HL-60 (cell line): ENCODE results near the gene UBP1.
"Not testable (repeated sequence)": the region's sequence is repeated elsewhere in the genome, so short reads cannot be mapped to it uniquely, and the experiment has no call there.

Experiments
- DNase-seq, 2 experiments: peaks; one replicate each; pipeline ENCODE4 v3.0.0-alpha.2; 2010 to 2020; ENCODE audit warnings: low read depth in 1 of 2, low spot score in 1 of 2
- H3K27ac ChIP-seq: fragments of 250-450 bp; sonication (Bioruptor Pico); replicated peaks from 2 replicates; pipeline ENCODE4 v1.5.1; 2020; ENCODE audit warnings: mild to moderate bottlenecking, moderate library complexity
- H3K27me3 ChIP-seq: fragments of 250-450 bp; sonication (Bioruptor Pico); 2 replicates; pipeline ENCODE4 v1.5.1; 2021; ENCODE audit warnings: mild to moderate bottlenecking, moderate library complexity; ENCODE audit not compliant: insufficient read depth, poor library complexity, severe bottlenecking
- H3K4me3 ChIP-seq: replicated peaks from 2 replicates; pipeline ENCODE4 v1.5.1; 2011; ENCODE audit warnings: mild to moderate bottlenecking, control low read depth, low read length; ENCODE audit not compliant: insufficient read depth
- GABPA ChIP-seq: IDR thresholded peaks from 2 replicates; pipeline ENCODE4 v1.6.1; 2012; ENCODE audit warnings: low read depth
- POLR2AphosphoS5 ChIP-seq: IDR thresholded peaks from 2 replicates; pipeline ENCODE4 v1.6.1; 2012; ENCODE audit warnings: low read depth
- SPI1 ChIP-seq: IDR thresholded peaks from 2 replicates; pipeline ENCODE4 v1.6.1; 2012; ENCODE audit warnings: low read depth, mild to moderate bottlenecking, borderline replicate concordance
- TF ChIP-seq, protein P1 (sequence below): IDR thresholded peaks from 2 replicates; pipeline ENCODE4 v1.6.1; 2012; ENCODE audit warnings: low read depth; ENCODE audit not compliant: insufficient replicate concordance
- TF ChIP-seq, protein P2 (sequence below): IDR thresholded peaks from one replicate; pipeline ENCODE4 v1.5.1; 2011; ENCODE audit warnings: low read length, control low read depth, inconsistent platforms; ENCODE audit not compliant: insufficient read depth

Gene UBP1

DNA sequence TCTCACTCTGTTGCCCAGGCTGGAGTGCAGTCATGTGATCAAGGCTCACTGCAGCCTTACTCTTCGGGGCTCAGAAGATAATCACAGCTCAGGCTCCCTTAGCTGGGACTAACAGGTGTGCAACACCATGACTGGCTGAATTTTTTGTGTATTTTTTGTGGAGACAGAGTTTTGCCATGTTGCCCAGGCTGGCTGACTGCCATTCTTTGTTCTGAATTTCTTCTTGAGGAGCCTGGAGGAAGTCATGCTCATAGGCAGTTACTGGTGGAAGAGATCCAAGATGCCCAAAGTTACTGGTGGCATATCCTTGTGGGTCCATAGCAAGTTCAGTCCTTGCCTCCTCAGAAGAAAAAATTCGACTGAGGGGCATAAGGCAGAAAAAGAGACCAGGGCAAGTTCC lies 16.6 kb upstream of the UBP1 start:
- no peak overlapping the region for H3K4me3 ChIP-seq
- H3K27me3 ChIP-seq: no peaks in the 10 kb centered on the region
- no peak overlapping the region for H3K27ac ChIP-seq
- DNase-seq: no peak
- TF ChIP-seq POLR2AphosphoS5 (no peak), SPI1 (no peak), GABPA (no peak)
- TF ChIP-seq, protein P1, sequence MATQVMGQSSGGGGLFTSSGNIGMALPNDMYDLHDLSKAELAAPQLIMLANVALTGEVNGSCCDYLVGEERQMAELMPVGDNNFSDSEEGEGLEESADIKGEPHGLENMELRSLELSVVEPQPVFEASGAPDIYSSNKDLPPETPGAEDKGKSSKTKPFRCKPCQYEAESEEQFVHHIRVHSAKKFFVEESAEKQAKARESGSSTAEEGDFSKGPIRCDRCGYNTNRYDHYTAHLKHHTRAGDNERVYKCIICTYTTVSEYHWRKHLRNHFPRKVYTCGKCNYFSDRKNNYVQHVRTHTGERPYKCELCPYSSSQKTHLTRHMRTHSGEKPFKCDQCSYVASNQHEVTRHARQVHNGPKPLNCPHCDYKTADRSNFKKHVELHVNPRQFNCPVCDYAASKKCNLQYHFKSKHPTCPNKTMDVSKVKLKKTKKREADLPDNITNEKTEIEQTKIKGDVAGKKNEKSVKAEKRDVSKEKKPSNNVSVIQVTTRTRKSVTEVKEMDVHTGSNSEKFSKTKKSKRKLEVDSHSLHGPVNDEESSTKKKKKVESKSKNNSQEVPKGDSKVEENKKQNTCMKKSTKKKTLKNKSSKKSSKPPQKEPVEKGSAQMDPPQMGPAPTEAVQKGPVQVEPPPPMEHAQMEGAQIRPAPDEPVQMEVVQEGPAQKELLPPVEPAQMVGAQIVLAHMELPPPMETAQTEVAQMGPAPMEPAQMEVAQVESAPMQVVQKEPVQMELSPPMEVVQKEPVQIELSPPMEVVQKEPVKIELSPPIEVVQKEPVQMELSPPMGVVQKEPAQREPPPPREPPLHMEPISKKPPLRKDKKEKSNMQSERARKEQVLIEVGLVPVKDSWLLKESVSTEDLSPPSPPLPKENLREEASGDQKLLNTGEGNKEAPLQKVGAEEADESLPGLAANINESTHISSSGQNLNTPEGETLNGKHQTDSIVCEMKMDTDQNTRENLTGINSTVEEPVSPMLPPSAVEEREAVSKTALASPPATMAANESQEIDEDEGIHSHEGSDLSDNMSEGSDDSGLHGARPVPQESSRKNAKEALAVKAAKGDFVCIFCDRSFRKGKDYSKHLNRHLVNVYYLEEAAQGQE: no peak
- TF ChIP-seq, protein P2, sequence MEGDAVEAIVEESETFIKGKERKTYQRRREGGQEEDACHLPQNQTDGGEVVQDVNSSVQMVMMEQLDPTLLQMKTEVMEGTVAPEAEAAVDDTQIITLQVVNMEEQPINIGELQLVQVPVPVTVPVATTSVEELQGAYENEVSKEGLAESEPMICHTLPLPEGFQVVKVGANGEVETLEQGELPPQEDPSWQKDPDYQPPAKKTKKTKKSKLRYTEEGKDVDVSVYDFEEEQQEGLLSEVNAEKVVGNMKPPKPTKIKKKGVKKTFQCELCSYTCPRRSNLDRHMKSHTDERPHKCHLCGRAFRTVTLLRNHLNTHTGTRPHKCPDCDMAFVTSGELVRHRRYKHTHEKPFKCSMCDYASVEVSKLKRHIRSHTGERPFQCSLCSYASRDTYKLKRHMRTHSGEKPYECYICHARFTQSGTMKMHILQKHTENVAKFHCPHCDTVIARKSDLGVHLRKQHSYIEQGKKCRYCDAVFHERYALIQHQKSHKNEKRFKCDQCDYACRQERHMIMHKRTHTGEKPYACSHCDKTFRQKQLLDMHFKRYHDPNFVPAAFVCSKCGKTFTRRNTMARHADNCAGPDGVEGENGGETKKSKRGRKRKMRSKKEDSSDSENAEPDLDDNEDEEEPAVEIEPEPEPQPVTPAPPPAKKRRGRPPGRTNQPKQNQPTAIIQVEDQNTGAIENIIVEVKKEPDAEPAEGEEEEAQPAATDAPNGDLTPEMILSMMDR: no peak

DNA sequence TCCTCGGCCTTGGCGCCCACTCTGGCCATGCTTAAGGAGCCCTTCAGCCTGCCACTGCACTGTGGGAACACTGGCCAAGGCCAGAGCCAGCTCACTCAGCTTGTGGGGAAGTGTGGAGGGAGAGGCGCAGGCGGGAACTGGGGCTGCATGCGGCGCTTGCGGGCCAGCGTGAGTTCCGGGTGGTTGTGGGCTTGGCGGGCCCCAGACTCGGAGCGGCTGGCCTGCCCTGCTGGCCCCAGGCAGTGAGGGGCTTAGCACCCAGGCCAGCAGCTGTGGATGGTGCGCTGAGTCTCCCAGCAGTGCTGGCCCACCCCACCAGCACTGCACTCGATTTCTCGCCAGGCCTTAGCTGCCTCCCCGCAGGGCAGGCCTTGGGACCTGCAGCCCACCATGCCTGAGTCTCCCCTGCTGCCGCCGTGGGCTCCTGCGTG lies 13.1 kb upstream of the UBP1 start:
- H3K27ac ChIP-seq: no peak overlapping the region
- TF ChIP-seq, protein P1: no peak

DNA sequence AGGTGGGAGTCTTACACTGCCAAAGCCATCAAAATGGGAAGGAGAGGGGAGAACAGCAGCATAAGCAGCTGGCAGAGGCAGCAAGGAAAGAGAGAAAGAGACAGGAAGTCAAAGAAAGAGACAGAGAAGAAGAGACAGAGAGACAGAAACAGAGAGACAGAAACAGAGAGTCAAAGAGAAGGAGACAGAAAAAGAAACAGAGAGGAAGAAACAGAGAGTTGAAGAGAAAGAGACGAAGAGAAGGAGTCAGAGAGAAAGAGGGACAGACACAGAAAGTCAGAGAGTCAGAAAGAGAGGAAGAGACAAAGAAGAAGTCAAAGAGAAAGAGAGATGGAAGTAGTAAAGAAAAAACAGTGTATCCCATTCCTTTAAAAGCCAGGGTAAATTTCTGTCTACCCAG lies 11.8 kb upstream of the UBP1 start:
- not testable (repeated sequence) for H3K27me3 ChIP-seq, H3K27ac ChIP-seq, H3K4me3 ChIP-seq, DNase-seq

More for the DNA sequence above, 13.1 kb upstream of the UBP1 start:
- H3K4me3 ChIP-seq: no peak overlapping the region
- no peak for DNase-seq
- no peaks in the 10 kb centered on the region for H3K27me3 ChIP-seq

DNA sequence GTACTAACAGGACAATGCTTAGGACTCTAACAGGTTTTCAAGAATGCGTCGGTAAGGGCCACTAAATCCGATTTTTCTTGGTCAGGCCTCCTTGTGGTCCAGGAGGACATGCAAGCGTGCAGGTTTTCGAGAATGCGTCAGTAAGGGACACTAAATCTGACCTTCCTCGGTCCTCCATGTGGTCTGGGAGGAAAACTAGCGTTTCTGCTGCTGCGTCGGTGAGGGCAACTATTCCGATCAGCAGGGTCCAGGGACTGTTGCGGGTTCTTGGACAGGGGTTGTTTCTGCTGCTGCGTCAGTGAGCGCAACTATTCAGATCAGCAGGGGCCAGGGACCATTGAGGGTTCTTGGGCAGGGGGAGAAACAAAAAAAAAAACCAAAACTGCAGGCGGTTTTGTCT lies 7.8 kb upstream of the UBP1 start:
- Histone ChIP-seq H3K27me3 (no peaks in the 10 kb centered on the region), H3K27ac (no peak overlapping the region), H3K4me3 (no peak overlapping the region)
- no peak for DNase-seq
- TF ChIP-seq, protein P1: no peak
- TF ChIP-seq SPI1 (no peak), GABPA (no peak), POLR2AphosphoS5 (no peak)
- TF ChIP-seq, protein P2: no peak

DNA sequence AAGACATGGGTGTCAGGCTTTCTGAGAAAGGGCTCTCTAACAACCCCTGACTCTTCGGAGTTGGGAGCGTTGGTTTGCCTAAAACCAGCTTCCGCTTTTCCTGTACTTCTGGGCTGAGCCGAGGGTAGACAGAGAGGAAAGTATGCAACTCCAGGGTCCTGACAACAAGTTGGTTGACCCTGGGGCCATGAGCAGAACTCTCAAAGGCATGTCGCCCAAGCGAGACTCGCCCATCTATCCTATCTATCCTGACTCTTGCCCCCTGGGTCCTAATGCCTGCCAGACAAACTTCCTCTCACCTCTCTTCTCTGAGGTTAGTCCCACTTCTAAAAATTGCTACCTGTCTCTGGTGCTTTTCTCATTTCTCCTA lies 7.0 kb upstream of the UBP1 start:
- H3K27me3 ChIP-seq, H3K4me3 ChIP-seq, DNase-seq, H3K27ac ChIP-seq: not testable (repeated sequence)
